Activated CD4-positive, alpha-beta T cell treated with anti-CD3 and anti-CD28 coated beads, Interleukin-2, amount 50 U/mL, for 1 hour (primary cell): Measurements from ENCODE around the gene TYROBP.
"Not testable (repeated sequence)": the region's sequence is repeated elsewhere in the genome, so short reads cannot be mapped to it uniquely, and the experiment has no call there.

Experiments
- DNase-seq: peaks from one replicate; pipeline ENCODE4 v3.0.0-alpha.2; 2020

TYROBP gene

DNA sequence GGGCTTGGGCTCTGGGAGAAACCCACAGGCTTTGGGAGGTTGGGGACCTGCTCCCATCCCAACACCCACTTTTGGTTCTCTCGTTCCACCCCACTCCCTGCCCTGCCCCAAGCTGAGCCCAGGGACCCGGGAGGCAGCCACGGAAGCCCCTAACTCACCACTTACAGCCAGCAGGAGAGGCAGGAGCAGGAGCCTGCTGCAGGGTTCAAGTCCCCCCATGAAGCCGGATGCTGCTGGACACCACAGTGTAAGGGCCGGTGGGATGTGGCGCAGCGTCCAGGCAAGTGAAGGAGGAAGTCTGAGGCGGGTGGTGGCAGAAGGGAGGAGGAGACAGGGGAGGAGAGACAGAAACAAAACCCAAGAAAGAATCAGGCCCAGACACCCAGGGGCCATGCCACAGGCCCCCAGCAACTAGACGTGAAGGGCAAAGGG is at the start of gene TYROBP:
TSS of gene TYROBP (minus strand) at position 286 of the 432 bp plus-strand sequence. CDS start at position 219, 67 bp downstream.
- DNase-seq, result no peak

DNA sequence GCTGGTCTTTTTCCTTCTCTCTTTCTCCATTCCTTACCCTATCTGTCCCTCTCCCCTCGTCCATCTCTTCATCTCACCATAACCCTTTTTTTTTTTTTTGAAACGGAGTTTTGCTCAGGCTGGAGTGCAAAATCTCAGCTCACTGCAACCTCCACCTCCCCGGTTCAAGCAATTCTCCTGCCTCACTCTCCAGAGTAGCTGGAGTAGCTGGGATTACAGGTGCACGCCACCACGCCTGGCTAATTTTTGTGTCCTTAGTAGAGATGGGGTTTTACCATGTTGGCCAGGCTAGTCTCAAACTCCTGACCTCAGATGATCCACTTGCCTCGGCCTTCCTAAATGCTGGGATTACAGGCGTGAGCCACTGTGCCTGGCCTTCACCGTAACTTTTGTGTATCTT is 49.3 kb upstream of the TYROBP start:
- DNase-seq, result not testable (repeated sequence)

DNA sequence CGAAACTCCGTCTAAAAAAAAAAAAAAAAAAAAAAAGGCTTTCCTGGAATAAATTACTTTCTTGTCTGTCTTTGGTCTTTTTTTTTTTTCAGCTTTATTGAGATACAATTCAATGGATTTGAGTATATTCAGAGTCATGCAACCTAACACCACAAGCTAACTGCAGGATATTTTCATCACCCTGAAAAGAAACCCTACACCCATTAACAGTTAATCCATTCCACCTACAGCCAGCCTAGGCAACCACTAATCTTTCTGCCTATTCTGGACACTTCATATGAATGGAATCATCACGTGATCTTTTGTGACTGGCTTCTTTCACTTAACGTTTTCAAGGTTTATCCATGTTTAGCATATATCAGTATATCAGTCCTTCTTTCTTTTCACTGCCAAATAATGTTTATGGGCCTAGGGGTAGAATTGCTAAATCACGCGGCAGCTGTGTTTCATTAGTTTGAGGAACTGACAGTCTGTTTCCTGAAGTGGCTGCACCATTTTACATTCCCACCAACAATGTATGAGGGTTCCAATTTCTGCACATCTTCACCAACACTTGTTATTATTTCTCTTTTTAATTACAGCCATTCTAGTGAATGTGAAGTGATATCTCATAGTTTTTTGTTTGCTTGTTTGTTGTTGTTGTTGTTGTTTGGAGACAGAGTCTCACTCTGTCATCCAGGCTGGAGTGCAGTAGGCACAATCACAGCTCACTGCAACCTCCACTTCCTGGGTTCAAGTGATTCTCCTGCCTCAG is 48.0 kb upstream of the TYROBP start:
- no peak for DNase-seq

DNA sequence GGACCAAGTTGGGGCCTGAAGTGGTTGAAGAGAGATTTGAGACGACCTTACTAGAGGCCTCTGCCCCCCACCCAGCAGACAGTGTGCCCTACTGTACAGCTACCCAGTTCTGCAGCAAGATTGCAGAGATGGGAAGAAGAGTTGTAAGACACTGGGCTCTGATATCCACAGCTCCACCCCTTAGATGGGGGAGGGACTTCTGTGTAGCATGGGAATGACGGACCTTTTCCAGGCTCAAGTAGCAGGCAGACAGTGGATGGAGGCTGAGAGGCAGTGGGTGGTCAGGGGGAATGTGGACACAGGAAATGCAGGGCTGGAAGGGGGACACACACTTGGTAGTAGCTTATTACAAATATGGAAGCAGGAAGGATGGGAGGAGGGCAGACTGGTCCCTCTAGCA is 41.0 kb upstream of the TYROBP start:
- no peak for DNase-seq

DNA sequence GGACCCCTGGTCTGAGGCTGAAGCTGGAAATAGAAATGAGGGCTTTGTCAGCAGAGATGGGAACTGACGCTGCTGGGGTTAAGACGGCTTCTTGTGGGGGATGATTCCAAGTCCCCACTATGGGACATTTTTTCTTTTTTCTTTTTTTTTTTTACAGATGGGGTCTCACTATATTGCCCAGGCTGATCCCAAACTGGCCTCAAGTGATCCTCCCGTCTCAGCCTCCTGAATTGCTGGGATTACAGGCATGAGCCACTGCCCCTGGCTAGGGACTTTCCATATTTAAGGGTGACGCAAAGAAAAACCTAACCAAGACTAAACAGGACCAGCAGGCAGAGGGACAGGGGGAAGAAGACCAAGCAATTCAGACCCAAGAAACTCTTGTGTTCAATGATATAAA is 38.1 kb upstream of the TYROBP start:
- no peak for DNase-seq

DNA sequence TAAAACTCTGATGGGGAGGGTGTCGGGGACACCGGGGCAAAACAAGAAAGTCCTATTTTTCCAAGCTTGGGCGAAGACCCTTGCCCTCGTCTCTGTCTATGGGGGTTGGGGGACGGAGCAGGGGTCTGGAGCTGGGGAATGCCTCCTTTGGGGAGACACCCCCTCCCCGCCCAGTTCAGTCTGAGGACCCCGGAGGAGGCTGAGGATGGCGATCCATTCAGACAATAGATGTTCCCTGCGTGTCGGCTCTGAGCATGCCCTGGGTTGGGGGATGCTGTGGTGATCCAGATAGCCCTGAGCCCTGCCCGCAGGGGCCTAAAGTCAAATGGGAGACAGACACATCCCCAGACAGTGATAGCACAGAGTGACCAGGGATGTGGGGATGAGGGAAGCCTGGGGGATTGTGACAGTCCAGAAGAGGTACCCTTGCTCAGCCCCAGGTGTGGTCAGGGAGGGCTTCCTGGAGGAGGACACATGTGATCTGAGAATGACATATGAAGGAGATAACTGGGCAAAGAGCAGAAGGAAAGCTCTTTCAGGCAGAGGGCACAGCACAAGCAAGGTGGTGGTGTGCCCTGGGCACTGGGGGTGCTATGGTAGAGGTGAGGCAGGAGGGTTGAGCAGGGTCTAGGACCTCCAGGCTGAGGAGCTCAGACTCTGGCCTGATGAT is 37.2 kb upstream of the TYROBP start:
- no peak for DNase-seq

DNA sequence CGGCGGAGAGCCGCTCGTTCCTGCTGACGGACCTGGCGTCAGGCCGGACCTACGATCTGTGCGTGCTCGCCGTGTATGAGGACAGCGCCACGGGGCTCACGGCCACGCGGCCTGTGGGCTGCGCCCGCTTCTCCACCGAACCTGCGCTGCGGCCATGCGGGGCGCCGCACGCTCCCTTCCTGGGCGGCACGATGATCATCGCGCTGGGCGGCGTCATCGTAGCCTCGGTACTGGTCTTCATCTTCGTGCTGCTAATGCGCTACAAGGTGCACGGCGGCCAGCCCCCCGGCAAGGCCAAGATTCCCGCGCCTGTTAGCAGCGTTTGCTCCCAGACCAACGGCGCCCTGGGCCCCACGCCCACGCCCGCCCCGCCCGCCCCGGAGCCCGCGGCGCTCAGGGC is 36.5 kb upstream of the TYROBP start:
- no peak for DNase-seq

DNA sequence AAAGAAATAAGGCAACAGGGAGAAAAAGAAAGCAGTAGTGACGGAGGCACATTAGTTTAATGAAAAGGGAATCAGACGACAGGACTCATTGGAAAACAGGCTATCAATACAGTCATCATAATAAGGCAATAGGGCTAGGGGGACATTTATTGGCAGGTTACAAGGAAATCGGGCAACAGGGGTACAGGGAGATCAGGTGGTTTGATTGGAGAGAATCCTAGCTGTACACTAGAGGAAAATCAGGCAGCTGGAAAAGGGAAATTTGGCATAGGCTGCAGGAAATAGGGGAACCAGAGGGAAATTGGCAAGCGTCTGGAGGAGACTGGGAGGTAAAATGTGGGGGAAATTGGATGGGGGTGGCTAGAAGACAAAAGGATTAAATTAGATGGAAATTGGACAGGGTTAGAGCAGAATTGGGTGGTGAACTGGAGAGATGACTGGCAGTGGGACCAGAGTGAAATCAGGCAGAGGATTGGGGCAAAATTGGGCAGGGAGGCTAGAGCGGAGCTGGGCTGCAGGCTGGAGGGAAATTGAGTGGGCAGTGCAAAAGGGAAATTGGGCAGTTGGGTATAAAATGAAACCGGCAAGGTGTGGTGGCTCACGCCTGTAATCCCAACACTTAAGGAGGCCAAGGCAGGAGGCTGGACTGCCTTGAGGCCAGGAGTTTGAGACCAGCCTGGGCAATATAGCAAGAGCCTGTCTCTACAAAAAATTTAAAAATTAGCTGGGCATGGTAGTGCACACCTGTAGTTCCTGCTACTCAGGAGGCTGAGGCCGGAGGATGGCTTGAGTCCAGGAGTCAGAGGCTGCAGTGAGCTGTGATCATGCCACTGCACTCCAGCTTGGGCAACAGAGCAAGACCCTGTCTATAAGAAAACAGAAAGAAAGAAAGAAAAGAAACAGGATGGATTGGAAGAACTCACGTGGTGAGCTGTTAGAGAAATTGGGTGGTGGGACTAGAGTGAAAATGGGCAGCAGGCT is 35.5 kb upstream of the TYROBP start:
- no peak for DNase-seq

DNA sequence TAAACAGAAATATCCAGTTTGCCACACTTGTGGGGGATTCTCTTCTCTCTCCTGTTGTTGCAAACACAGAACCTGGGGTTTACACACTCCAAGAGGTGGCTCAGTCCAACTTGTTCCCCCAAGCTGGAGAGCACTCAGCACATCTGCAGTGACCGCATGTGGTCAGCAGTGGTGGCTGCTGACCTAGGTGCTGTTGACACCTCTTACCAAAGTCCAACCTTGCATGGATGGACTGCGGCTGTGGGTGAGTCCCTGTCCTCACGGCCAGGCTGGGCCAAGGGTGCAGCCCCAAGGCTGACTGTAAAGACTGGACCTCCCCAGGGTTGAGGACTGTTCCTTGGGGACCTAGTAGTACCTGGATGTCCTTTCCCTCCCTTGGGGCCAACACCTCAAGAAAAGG is 34.1 kb upstream of the TYROBP start:
- DNase-seq, result no peak

DNA sequence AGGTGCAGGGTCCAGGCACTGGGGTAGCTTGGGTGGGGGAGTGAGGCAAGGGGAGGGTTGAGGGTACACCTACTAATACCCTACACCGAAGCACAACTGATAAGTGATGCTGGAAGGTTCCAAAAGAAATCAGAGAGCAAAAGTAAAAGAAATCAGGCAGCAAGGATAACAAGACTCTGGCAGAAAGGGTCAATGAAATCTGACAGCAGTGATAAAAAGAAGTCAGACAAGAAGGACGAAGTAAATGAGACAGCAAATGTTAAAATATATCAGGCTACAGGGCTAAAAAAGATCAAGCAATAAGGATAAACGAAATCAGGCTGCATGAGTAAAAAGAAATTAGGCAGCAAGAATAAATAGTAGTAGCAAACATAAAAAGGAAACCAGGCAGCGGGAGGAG is 32.7 kb upstream of the TYROBP start:
- DNase-seq, result no peak

DNA sequence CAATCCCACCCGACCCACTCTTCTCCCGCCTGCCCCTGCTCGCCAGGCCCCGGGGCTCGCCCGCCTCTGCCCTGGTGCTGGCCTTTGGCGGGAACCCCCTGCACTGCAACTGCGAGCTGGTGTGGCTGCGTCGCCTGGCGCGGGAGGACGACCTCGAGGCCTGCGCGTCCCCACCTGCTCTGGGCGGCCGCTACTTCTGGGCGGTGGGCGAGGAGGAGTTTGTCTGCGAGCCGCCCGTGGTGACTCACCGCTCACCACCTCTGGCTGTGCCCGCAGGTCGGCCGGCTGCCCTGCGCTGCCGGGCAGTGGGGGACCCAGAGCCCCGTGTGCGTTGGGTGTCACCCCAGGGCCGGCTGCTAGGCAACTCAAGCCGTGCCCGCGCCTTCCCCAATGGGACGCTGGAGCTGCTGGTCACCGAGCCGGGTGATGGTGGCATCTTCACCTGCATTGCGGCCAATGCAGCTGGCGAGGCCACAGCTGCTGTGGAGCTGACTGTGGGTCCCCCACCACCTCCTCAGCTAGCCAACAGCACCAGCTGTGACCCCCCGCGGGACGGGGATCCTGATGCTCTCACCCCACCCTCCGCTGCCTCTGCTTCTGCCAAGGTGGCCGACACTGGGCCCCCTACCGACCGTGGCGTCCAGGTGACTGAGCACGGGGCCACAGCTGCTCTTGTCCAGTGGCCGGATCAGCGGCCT is 32.1 kb upstream of the TYROBP start:
- DNase-seq, result no peak

DNA sequence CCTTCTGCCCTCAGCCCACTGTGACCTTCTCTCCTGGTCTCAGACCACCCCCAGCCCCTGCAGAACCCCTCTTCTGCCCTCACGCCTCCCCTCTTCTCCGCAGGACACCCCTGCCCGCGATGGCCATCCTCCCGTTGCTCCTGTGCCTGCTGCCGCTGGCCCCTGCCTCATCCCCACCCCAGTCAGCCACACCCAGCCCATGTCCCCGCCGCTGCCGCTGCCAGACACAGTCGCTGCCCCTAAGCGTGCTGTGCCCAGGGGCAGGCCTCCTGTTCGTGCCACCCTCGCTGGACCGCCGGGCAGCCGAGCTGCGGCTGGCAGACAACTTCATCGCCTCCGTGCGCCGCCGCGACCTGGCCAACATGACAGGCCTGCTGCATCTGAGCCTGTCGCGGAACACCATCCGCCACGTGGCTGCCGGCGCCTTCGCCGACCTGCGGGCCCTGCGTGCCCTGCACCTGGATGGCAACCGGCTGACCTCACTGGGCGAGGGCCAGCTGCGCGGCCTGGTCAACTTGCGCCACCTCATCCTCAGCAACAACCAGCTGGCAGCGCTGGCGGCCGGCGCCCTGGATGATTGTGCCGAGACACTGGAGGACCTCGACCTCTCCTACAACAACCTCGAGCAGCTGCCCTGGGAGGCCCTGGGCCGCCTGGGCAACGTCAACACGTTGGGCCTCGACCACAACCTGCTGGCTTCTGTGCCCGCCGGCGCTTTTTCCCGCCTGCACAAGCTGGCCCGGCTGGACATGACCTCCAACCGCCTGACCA is 31.4 kb upstream of the TYROBP start:
- DNase-seq, result no peak

DNA sequence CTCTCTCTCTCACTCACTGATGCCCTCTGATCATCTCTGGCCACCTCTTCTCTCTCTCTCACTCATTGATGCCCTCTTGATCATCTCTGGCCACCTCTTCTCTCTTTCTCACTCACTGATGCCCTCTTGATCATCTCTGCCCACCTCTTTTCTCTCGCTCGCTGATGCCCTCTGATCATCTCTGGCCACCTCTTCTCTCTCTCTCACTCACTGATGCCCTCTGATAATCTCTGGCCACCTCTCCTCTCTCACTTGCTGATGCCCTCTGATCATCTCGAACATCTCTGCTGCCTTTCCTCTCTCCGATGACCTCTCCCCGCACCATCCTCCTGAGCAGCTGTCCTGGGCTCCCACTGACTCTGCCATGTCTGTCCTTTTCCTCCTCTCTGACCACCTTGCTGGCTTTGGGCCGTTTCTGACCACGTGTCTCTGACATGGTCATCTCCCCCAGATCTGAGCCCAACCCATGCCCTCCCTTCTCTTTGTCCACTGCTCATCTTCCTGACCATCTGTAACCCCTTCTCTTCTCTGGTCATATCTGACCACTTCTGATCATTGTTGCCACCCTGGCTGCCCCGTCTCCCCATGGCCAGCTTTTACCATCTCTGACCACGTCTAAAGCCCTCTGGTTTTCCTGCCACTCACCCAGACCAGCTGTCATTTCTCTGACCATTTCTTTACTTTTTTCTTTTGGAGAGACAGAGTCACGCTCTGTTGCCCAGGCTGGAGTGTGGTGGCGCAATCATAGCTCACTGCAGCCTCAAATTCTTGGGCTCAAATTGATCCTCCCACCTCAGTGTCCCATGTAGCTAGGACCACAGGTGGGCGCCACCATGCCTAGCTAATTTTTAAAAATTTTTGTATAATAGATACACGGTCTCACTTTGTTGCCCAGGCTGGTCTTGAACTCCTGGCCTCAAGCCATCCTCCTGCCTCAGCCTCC is 30.5 kb upstream of the TYROBP start:
- DNase-seq, result no peak

DNA sequence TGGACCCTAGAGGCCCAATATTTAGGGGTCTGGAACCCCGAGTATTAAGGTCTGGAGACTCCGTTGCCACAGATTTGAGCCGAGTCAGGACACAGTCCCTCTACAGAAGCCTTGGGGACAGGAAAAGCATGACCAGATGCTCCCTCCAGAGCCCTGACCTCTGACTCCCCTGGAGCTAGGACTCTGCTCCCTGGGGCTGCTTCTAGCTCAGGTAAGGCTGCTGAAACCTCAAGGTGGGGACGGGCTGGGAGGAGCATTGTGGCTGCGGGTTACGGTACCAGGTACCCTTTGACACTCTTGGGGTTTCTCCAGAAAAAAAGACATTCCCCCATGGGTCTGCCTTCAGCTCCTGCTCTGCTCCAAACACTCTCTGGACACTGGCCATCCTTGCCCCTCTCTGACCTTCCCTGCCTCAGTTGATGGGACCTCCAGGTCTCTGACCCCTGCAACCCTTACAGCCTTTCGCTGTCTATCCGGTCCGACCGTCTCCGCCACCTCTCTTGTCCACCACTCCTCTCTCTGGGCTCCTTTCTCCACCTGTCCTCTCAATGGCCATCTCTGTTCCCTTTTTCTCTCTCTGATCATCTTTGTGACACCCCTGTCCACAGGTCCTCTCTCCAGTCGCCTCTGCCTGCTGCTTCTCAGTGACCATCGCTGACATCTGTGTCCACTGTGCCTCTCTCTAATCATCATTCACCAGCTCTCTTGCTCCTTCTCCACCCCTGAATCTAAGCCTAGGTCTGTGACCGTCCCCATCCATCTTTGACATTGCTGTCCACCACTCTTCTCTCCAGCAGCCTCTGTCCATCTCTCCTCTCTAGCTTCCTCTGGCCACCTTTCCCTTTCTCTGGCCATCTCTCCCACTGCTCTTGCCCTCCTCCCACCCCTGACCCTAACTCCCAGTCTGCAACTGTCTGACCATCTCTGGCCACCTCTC is 29.5 kb upstream of the TYROBP start:
- no peak for DNase-seq

DNA sequence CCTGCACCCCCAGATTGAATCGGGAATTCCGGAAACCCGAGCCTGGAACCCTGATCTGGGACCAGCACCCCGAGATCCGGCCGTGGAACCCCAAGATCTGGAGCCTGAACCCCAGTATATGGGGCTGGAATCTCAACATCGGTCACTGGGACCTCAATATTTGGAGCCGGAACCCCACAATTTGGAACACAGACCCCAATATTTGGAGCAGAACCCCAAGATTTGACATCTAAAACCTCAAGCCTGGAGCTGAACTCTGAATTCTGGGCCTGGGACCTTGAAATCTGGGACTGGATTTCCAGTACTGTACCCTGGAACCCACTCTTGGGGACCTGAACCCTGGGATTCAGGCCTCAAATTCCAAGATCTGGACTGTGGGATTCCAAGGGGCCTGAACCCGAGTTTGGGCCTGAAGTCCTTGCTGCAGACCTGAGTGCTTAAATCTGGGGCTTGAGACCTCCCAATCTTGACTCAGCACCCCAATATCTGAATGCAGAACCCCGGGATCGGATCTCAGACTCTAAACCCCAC is 28.7 kb upstream of the TYROBP start:
- DNase-seq, result no peak

DNA sequence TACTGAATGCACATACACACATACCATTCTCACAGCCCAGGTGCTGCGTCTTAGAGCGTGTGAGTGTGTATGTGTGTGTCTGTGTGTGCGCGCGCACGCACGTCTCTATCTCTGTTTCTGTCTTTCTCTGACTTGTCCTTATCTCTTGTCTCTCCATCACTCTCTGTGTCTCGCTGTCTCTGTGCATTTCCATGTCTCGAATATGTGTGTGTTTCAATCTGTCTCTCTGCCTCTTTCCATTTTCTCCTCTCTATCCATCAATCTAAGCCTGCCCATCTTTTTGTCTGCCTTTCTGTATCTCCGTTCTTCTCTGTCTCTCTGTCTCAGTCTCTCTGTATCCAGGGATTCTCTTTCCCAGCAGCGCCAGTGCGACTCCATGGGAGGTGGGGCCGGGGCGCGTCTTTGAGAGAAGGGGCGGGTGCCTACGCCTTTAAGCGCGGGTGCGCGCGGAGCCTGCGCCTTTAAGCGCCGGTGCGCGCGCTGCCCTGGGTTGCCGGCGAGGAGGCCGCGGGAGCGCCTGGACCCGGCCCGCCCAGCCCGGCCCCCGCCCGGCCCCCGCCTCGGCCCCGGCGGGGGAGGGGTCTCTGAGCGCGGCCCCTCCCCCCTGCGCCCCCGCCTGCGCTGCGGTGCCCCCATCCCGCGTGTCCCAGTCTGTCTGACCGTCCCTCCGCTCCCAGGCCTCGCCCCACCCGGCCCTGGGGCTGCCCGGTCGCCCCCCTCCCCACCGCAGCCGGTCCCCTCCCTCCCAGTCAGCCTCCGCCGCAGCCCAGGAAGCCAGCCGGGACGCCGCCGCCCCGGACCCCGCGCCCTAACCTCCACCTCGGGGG is 28.0 kb upstream of the TYROBP start, which contains the start of gene LRFN3:
TSS of gene LRFN3 (plus strand) at position 464 of the 827 bp plus-strand sequence. CDS start 3,052 bp downstream, outside the sequence.
- peak; percentile 44 for DNase-seq

DNA sequence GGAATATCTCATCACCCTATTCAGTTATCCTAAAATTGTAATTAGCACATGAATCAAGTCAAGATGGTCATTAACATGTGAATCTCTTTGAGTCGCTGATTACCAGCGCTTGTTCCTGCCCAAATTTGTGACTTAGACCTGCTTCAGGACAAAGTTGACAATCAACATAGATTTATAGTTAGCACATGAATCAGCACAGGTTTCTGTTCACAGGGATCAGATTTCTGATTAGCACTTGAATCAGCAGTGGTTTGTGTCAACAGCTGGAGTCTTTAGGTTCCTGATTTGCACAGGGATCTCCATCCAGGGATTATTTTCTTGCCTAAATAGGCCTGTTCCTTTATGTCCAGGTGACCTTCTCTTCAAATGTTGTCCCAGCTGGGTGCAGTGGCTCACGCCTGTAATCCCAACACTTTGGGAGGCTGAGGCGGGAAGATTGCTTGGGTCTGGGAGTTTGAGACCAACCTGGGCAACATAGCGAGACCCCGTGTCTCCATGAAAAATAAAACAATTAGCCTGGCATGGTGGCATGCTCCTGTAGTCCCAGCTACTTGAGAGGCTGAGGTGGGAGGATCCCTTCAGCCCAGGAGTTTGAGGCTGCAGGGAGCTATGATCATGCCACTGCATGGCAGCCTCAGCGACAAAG is 24.3 kb upstream of the TYROBP start:
- DNase-seq, result no peak

DNA sequence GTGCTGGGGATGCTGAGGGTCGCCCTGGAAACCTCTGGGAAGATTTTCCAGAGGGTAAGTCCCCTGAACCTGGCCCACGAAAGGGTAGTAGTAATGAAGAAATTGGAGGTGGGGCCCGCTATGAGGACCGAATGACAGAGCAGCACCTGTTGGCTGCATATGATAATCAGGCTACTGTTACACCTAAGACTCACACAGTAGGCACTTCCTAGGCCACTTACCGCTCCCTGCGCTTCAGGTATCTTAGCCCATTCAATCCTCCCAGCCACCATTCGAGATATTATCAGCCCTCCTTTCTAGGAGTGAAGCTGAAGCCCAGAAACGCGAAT is 23.7 kb upstream of the TYROBP start:
- no peak for DNase-seq
